Thyroid gland (tissue), 4 donors: ENCODE results near the gene ZNRF1. TPM values are rescaled to one million over a fixed set of nuclear protein-coding genes. Genes with fewer than 3 reads are reported as not detected.
A peak's percentile ranks its signal among the peaks of the same experiment; 100 is the strongest.

ENCODE experiments used
- DNase-seq, 2 donors: peaks; one replicate each; pipeline ENCODE4 v3.0.0-alpha.2; 2019
- H3K27ac ChIP-seq, 3 donors: fragments of 200-600 bp; sonication (generic); 1 replicate in 2 of 3; 2 replicates in 1 of 3; pipeline ENCODE4 v1.5.1; 2016 to 2019; ENCODE audit warnings: mild to moderate bottlenecking in 1 of 3, moderate library complexity in 1 of 3
- H3K27me3 ChIP-seq: fragments of 200-600 bp; sonication (generic); one replicate; pipeline ENCODE4 v1.5.1; 2019
- H3K36me3 ChIP-seq, 2 donors: fragments of 200-600 bp; sonication (generic); one replicate each; pipeline ENCODE4 v1.5.1; 2016 to 2019
- H3K4me1 ChIP-seq, 2 donors: fragments of 200-600 bp; sonication (generic); one replicate each; pipeline ENCODE4 v1.5.1; 2017 to 2019
- H3K4me3 ChIP-seq, 3 donors: fragments of 200-600 bp; sonication (generic); replicated peaks in 1 of 3; 1 replicate in 2 of 3; 2 replicates in 1 of 3; pipeline ENCODE4 v1.5.1; 2016; ENCODE audit warnings: mild to moderate bottlenecking in 1 of 3
- H3K9me3 ChIP-seq: fragments of 200-600 bp; sonication (generic); one replicate; pipeline ENCODE4 v1.5.1; 2017
- POLR2A ChIP-seq, 2 donors: fragments of 450-650 bp; IDR thresholded peaks; one replicate each; pipeline ENCODE4 v1.6.1; 2017; ENCODE audit warnings: antibody characterized with exemption in 2 of 2, mild to moderate bottlenecking in 2 of 2, moderate library complexity in 1 of 2
- WGBS, 2 donors: methylation state at CpG; one replicate each; pipeline ENCODE4 v1.1.5; 2017; 5-methylcytosine and 5-hydroxymethylcytosine counted together
- intact Hi-C: fragments of 100-400 bp; cut with DNase I; formaldehyde crosslinking; loops from one replicate; pipeline ENCODE4 v1.15.1; 2023
- total RNA-seq, 4 donors: library from RNA; depleted of rRNA; stranded (reverse); fragments of >200 nt; gene quantifications; one replicate each; pipeline ENCODE4 v1.2.3, GENCODE V29; 2016
- TF ChIP-seq, protein P1 (sequence below), 6 experiments: fragments of 200-600 bp in 3 of 6; fragments of 450-650 bp in 3 of 6; sonication (generic) in 3 of 6; IDR thresholded peaks; one replicate each; pipeline ENCODE4 v1.5.1; 2016 to 2019; ENCODE audit warnings: antibody characterized with exemption in 6 of 6, mild to moderate bottlenecking in 2 of 6, inconsistent platforms in 1 of 6, moderate library complexity in 1 of 6

ZNRF1 gene
- total RNA-seq, 4 donors from 2014 or later, result 47.4 to 94.5 (median 57.4) TPM

DNA sequence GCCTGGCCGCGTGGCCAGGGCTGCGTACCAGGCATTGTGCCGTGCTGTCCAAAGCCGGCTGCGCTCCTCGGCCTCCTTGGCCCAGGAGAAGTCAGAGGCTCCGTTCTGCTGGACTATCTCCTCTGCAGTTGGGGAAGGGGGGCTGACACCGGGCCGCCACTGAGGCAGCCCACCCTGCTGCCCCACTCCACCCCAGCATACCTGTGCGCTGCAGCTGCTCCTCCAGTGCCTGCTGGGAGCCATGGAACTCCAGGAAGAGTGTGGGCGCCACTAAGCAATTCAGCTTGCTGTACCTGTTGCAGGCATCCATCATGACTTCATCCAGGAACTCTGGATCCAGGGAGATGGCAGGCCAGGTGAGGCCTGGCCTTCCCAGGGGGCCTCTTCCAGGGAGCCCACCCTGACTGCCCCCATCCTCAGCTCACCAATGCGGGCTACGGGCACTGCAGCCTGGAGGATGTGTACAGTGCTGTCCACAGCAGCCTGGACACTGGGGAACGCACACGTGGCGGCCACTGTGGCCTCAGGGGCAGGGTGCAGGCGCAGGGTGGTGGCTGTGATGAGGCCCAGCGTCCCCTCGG, 114.8 kb downstream of the ZNRF1 start:
- Histone ChIP-seq H3K27ac (no peak overlapping the region), H3K36me3 (no peaks in the 10 kb centered on the region), H3K4me1 (peaks cover 38 to 52% of the 10 kb centered on the region in 2 donors), H3K4me3 (no peak overlapping the region), H3K27me3 (no peaks in the 10 kb centered on the region), H3K9me3 (no peaks in the 10 kb centered on the region)
- intact Hi-C loops, result loop anchor here (10.0 kb wide), 1 partner anchor 409 kb away; the partner anchor contains the start of gene MLKL
- 83 to 85% methylated on average over 8 to 12 of the region's 20 CpGs for WGBS, 2 donors
- TF ChIP-seq POLR2A (IDR thresholded peaks at IDR 0.05), result no peak
- TF ChIP-seq, protein P1, sequence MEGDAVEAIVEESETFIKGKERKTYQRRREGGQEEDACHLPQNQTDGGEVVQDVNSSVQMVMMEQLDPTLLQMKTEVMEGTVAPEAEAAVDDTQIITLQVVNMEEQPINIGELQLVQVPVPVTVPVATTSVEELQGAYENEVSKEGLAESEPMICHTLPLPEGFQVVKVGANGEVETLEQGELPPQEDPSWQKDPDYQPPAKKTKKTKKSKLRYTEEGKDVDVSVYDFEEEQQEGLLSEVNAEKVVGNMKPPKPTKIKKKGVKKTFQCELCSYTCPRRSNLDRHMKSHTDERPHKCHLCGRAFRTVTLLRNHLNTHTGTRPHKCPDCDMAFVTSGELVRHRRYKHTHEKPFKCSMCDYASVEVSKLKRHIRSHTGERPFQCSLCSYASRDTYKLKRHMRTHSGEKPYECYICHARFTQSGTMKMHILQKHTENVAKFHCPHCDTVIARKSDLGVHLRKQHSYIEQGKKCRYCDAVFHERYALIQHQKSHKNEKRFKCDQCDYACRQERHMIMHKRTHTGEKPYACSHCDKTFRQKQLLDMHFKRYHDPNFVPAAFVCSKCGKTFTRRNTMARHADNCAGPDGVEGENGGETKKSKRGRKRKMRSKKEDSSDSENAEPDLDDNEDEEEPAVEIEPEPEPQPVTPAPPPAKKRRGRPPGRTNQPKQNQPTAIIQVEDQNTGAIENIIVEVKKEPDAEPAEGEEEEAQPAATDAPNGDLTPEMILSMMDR (IDR thresholded peaks at IDR 0.05), result no peak
- no peak for DNase-seq

DNA sequence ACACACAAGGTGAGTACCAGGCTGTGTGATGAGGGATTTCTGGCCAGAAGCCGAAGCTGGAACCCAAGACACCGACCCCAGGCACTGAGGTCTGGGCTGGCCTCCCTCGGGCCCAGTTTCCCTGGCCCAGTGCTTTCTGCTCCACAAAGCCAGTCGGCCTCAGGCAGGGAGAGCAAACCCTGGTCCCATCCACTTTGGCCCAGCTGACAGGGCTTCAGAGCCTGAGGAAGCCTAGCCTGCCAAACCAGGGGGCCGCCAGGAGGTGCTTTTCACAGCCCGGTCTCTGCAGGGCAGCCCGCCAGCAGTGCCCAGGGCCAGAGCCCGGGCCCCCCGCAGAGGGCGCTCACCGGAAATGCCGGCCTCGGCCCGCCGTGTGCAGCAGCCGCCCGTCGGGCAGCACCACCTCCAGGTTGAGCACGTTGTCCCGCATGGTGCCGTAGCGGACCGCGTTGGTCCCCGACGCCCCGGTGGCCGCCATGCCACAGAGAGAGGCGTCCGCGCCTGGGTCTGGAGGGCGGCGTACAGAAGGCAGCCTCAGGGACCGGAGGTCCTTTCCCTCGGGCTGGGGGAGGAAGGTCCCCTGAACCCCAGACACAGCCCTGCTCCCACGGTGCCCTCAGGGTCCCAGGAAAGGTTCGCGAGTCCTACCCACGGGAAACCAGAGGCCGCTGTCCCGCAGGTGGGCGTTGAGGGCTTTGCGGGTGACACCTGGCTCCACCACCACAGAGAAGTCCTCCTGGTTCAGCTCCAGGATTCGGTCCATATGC, 115.5 kb downstream of the ZNRF1 start:
- intact Hi-C loops, result loop anchor here (10.0 kb wide), 1 partner anchor 410 kb away; the partner anchor contains the start of gene MLKL

DNA sequence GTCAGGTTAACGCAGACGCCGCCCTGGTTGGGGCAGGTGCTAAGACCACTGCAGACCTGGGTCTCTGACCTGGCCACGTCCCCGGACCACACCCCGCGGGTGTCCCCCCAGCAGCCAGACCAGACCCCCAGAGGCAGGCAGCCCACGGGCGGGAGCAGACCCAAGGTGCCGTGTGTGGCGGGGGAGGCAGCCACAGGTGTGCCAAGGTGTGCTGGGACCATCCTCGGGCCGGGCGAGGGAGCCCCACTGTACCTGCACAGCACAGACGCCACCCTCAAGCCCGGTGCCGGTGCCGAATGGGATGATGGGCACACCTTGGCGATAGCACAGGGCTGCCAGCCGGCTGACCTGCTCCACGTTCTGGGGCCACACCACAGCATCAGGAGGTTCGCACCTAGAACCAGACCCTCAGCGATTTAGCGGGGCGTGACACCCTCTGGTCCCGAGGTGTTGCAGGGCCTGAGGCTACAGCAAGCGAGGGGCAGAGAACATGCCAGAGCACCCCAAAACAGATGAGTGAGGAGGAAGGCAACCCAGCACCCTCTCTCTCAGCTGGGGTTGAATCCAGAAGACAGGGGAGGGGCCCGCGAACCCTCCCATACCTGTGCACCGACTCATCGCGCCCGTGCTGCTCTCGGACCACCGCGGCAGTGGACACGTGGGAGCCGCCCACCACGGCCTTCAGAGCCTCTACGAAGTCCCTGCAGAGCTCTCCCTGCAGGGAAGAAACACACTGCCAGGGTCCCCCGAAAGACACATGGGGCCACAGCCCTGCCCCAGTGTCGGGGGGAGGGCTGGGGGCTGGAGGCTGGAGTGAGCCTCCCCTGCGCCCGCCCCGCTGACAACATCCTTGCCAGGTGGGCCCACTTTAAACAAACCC, 116.4 kb downstream of the ZNRF1 start:
- Histone ChIP-seq H3K9me3 (no peaks in the 10 kb centered on the region), H3K4me1 (peaks cover 26 to 36% of the 10 kb centered on the region in 2 donors), H3K36me3 (no peaks in the 10 kb centered on the region), H3K4me3 (peak overlapping the region in 1 of 3 donors; percentile 31), H3K27ac (no peak overlapping the region), H3K27me3 (no peaks in the 10 kb centered on the region)
- intact Hi-C loops, result loop anchor here (10.0 kb wide), 1 partner anchor 410 kb away; the partner anchor contains the start of gene MLKL
- 90 to 91% methylated on average over 24 to 31 of the region's 45 CpGs for WGBS, 2 donors
- DNase-seq, result no peak
- no peak for TF ChIP-seq POLR2A (IDR thresholded peaks at IDR 0.05)
- TF ChIP-seq, protein P1 (IDR thresholded peaks at IDR 0.05), result no peak

More for the DNA sequence above, 115.5 kb downstream of the ZNRF1 start:
- no peak overlapping the region for H3K4me3 ChIP-seq
- TF ChIP-seq, protein P1 (IDR thresholded peaks at IDR 0.05), result no peak
- TF ChIP-seq POLR2A (IDR thresholded peaks at IDR 0.05), result no peak
- H3K36me3 ChIP-seq, result no peaks in the 10 kb centered on the region
- no peaks in the 10 kb centered on the region for H3K27me3 ChIP-seq
- no peak overlapping the region for H3K27ac ChIP-seq
- H3K9me3 ChIP-seq, result no peaks in the 10 kb centered on the region
- H3K4me1 ChIP-seq, result peaks cover 34 to 44% of the 10 kb centered on the region in 2 donors
- DNase-seq, result no peak
- 90 to 92% methylated on average over 4 to 22 of the region's 44 CpGs for WGBS, 2 donors

DNA sequence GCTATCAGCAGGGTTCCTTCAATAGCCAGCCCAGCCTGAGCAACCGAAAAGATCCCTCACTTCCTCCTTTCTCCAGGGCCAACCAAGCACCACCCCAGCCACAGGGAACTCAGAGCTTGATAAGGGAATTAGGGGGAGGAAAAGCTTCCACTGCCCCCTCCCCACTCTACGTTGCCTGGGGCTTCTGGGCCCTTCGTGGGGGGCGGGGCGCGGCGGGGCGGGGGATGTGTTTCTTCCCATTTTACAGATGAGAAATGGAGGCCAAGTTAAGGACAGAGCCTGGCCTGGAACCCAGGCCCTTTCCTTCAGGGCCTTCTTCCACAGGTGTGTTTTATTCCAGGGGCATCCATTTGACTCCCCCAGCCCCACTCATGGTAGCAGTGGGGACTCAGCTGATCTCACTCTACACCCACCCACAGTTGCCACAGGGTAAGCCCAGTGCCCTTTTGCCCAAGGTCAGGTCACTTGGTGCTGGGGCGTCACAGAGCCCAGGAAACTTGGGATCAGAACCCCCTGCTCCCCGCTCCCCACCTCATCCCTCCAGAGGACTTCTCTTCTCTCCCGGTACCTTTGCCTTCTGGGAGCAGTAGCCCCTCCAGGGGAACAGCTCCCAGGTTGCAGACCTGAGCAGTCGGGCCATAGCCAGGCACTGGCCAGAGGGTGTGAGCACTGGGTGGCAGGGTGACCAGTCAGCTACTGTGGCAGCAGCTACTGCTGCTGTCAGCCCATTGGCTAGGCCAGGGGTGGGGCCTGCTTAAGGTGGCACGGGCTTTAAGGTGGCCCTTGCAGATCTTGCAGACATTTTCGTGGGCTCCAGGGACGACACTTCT, 117.5 kb downstream of the ZNRF1 start, which contains the start of gene LDHD:
LDHD (minus strand) TSS at position 700 of the 830 bp plus-strand sequence; CDS start at position 640, 60 bp downstream.
- H3K36me3 ChIP-seq, result no peaks in the 10 kb centered on the region
- H3K27ac ChIP-seq, result peak within 1 kb of the TSS; percentile 27 to 44 (median 30)
- no peaks in the 10 kb centered on the region for H3K9me3 ChIP-seq
- WGBS, 2 donors, result 49 to 60% methylated on average over 15 of the region's 15 CpGs
- H3K27me3 ChIP-seq, result no peaks in the 10 kb centered on the region
- peak; percentile 93 for DNase-seq
- H3K4me3 ChIP-seq, result peak within 1 kb of the TSS; percentile 15 to 45 (median 31)
- peak in 1 of 2 donors; percentile 85 for TF ChIP-seq POLR2A (IDR thresholded peaks at IDR 0.05)
- TF ChIP-seq, protein P1 (IDR thresholded peaks at IDR 0.05), result peak in 1 of 6 experiments; percentile 8
- intact Hi-C loops, result loop anchor here (10.0 kb wide), 1 partner anchor 411 kb away; the partner anchor contains the start of gene MLKL
- peaks cover 16 to 25% of the 10 kb centered on the region in 2 donors for H3K4me1 ChIP-seq
